DND-41 (cell line): ENCODE results near the gene ASB9.
"Not testable (repeated sequence)": the region's sequence is repeated elsewhere in the genome, so short reads cannot be mapped to it uniquely, and the experiment has no call there.

Experiments
- CTCF ChIP-seq: IDR thresholded peaks from 2 replicates; pipeline ENCODE4 v1.5.1; 2012; ENCODE audit warnings: borderline replicate concordance, low read length, moderate library complexity, mild to moderate bottlenecking; ENCODE audit not compliant: poor library complexity, severe bottlenecking; ENCODE audit errors: extremely low read depth
- EZH2 ChIP-seq: IDR thresholded peaks from 3 replicates; pipeline ENCODE4 v1.6.1; 2012; ENCODE audit warnings: borderline replicate concordance, low read depth, mild to moderate bottlenecking, moderate library complexity, low read length, inconsistent platforms; ENCODE audit not compliant: severe bottlenecking

DNA sequence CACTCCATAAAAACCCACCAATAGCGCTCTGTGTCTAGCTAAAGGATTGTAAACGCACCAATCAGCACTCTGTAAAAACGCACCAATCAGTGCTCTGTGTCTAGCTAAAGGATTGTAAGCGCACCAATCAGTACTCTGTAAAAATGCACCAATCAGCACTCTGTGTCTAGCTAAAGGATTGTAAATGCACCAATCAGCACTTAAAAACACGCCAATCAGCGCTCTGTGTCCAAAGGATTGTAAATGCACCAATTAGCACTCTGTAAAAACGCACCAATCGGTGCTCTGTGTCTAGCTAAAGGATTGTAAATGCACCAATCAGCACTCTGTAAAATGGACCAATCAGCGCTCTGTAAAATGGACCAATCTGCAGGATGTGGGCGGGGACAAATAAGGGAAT lies 3.4 kb upstream of the ASB9 start:
- TF ChIP-seq CTCF, EZH2: not testable (repeated sequence)
